ENCODE results near the gene CFC1. TPM values are rescaled to one million over a fixed set of nuclear protein-coding genes. Genes with fewer than 3 reads are reported as not detected.
"Not testable (repeated sequence)": the region's sequence is repeated elsewhere in the genome, so short reads cannot be mapped to it uniquely, and the experiment has no call there.

CFC1 gene
- polyA plus RNA-seq (2011; rRNA removed) (not detected in 2 replicates), polyA minus RNA-seq (2011; rRNA and poly(A)+ RNA removed) (not detected in 2 replicates)

DNA sequence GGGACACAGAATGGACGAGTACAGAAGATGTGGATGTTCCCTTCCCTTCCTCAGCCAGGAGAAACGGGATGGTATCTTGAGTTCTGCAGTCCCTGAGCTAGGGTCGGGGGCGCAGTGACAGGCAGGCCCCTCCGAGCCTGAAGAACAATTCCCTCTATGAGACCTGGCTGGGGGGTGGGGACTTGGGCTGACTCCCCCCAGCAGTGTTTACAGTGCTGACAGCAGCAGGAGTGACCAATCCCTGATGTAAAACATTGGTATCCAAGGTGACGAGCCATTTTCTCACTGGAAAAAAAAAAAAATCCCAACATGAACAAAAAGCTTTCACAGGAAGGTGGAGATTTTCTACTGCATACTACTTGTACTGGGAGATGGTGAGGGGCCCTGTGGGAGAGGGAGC, at the start of gene CFC1:
Gene CFC1 (minus strand): TSS at position 183 of the 400 bp plus-strand sequence. CDS start 288 bp downstream, outside the sequence.
- POLR2A ChIA-PET, CTCF ChIA-PET: not testable (repeated sequence)

DNA sequence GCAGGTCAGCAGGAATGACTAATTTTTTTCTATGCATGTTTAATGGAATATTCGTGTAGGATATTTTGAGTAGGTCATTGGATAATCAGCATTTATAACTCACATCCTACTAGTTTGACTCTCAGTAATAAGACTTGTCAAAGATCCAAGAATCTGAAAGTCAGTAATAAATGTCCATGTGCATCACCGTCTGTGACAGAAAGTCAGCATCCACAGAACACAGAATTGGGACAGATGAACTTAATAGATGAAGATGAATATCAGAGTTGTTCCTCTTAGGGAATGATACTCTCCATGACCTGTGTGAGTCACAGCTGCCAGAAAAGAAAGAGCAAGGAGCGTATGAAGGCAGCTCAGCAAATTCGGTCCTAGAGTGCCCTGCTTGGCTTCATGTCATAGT, 42.3 kb upstream of the CFC1 start:
- DNase-seq (ENCODE audit: low read depth, low spot score); H3K27ac ChIP-seq (ENCODE audit: low read depth, low read length); POLR2A ChIA-PET; H3K9me3 ChIP-seq (ENCODE audit: control insufficient read depth, insufficient read depth, low read length); CTCF ChIA-PET; H3K4me3 ChIP-seq (ENCODE audit: low read depth, low read length); H3K27me3 ChIP-seq (ENCODE audit: control insufficient read depth, insufficient read depth, low read length): not testable (repeated sequence)

More for the DNA sequence above, at the start of gene CFC1:
- not testable (repeated sequence) for H3K9me3 ChIP-seq (ENCODE audit: control insufficient read depth, insufficient read depth, low read length); H3K4me3 ChIP-seq (ENCODE audit: low read depth, low read length); H3K27ac ChIP-seq (ENCODE audit: low read depth, low read length); DNase-seq (ENCODE audit: low read depth, low spot score); H3K27me3 ChIP-seq (ENCODE audit: control insufficient read depth, insufficient read depth, low read length)

DNA sequence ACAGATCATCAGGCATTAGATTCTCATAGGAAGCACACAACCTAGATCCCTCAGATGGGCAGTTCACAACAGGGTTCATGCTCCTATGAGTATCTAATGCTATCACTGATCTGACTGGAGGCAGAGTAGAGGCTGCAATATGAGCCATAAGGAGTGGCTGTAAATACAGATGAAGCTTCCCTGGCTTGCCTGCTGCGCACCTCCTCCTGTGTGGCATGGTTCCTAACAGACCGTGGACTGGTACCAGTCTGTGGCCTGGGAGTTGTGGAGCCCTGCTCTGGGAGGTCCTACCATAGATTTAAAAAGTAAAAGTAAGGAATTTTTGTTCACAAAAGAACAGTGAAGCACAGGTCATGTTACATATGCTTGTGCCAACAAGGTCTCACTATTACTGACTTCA, 39.6 kb upstream of the CFC1 start:
- POLR2A ChIA-PET; DNase-seq (ENCODE audit: low read depth, low spot score); H3K27me3 ChIP-seq (ENCODE audit: control insufficient read depth, insufficient read depth, low read length); H3K27ac ChIP-seq (ENCODE audit: low read depth, low read length); CTCF ChIA-PET; H3K4me3 ChIP-seq (ENCODE audit: low read depth, low read length); H3K9me3 ChIP-seq (ENCODE audit: control insufficient read depth, insufficient read depth, low read length): not testable (repeated sequence)

DNA sequence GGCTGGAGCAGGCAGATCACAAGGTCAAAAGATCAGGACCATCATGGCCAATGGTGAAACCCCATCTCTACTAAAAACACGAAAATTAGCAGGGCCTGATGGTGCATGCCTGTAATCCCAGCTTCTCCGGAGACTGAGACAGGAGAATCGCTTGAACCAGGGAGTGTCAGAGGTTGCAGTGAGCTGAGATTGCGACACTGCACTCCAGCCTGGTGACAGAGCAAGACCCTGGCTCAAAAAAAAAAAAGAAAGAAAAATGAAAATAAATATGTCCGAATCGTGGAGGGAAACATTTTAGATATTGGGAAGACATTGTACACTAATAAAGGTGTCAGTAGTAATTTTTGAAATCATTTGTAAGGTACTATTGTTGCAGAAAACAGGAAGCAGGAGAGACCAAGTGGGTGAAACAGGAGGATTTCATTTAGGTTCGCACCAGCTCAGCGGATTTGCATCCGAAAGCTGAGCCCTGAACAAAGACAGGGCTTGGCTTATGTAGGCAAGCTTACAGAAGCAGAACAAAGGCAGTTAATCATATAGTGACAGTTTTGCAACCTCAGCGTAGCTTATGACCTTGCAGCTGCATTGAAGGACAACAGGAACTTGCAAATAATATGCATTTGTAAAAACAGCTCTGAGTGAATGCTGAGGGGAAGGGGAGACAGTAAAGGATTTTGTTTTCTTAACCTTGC, 29.6 kb upstream of the CFC1 start:
- POLR2A ChIA-PET; H3K27ac ChIP-seq (ENCODE audit: low read depth, low read length); DNase-seq (ENCODE audit: low read depth, low spot score); H3K4me3 ChIP-seq (ENCODE audit: low read depth, low read length); CTCF ChIA-PET; H3K27me3 ChIP-seq (ENCODE audit: control insufficient read depth, insufficient read depth, low read length); H3K9me3 ChIP-seq (ENCODE audit: control insufficient read depth, insufficient read depth, low read length): not testable (repeated sequence)

DNA sequence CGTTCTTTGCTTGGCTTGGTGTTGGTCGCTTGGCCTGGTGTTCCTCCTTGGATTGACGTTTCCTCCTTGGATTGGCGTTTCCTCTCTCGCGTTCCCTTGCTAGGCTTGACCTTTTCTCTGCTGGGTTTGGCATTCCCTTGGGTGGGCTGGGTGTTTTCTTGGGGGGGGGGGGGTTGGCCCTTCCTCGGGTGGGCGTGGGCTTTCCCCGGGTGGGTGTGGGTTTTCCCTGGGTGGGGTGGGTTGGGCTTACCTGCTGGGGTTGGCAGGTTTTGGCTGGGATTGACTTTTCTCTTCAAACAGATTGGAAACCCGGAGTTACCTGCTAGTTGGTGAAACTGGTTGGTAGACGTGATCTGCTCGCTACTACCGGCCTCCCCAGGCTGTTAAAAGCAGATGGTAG, 11.8 kb upstream of the CFC1 start, which contains the start of gene POTEJ:
Gene POTEJ (plus strand): TSS at position 301 of the 400 bp plus-strand sequence. CDS start 93 bp downstream, at position 394.
- H3K27me3 ChIP-seq (ENCODE audit: control insufficient read depth, insufficient read depth, low read length); POLR2A ChIA-PET; DNase-seq (ENCODE audit: low read depth, low spot score); H3K9me3 ChIP-seq (ENCODE audit: control insufficient read depth, insufficient read depth, low read length); CTCF ChIA-PET; H3K4me3 ChIP-seq (ENCODE audit: low read depth, low read length); H3K27ac ChIP-seq (ENCODE audit: low read depth, low read length): not testable (repeated sequence)

DNA sequence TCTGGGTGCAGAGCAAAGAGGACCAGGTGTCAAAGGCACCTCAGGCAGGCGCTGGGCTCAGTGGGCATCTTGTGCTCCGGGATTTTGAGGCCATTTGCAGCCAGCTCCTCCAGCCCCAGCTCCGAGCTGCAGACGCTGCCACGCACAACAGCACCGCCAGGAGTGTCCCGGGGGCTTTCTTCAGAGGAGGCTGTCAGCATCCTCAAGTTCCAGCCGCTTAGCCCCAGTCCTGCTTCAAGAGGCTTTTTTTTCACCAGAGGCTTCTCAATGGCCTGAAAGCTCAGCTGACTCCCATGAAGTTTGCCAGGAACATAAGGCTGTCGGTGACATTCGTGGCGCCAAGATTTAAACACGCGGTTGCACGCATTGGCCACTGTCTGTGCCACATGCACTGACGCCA, 11.1 kb upstream of the CFC1 start:
- CTCF ChIA-PET; H3K27me3 ChIP-seq (ENCODE audit: control insufficient read depth, insufficient read depth, low read length); POLR2A ChIA-PET; DNase-seq (ENCODE audit: low read depth, low spot score); H3K9me3 ChIP-seq (ENCODE audit: control insufficient read depth, insufficient read depth, low read length); H3K4me3 ChIP-seq (ENCODE audit: low read depth, low read length); H3K27ac ChIP-seq (ENCODE audit: low read depth, low read length): not testable (repeated sequence)

DNA sequence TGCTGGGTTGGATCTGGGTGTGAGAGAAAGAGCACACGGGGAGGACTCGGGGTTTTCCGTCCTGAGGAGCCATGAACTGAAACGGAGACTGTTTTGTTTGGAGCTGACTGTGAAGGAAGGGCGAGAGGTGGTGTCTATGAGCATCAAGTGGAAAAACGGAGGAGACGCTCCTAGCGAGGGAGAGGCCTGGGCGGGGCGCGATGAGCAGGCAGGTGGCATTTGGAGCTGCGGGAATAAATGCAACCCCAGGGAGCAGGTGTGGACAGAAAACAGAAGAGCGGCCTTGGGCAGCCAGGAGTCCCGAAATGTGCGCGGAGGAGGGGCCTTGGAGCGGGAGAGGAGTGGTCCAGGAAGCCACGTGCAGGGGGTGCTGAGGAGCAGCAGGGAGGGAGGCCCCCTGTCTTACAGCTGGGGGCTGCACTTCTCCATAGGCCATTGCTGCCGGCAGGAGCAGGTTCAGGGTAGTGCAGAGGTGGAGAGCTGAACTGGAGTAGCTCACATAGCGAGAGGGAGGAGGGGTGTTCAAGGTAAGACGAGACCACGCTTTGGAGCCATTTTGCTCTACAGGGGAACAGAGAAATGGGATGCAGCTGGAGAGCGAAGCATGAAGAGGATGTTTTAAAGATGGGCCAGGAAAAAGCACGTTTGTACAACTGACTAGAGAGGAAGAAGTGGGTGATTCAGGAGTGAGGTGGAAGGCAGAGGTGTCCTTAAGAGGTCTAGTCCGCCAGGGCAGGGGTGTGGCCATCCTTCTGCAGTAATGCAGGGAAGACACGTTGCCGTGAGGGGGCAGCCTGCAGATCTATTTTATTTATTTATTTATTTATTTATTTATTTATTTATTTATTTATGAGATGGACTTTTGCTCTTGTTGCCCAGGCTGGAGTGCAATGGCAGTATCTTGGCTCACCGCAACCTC, 9.9 kb upstream of the CFC1 start:
- H3K27ac ChIP-seq (ENCODE audit: low read depth, low read length); POLR2A ChIA-PET; DNase-seq (ENCODE audit: low read depth, low spot score); H3K9me3 ChIP-seq (ENCODE audit: control insufficient read depth, insufficient read depth, low read length); CTCF ChIA-PET; H3K4me3 ChIP-seq (ENCODE audit: low read depth, low read length); H3K27me3 ChIP-seq (ENCODE audit: control insufficient read depth, insufficient read depth, low read length): not testable (repeated sequence)

DNA sequence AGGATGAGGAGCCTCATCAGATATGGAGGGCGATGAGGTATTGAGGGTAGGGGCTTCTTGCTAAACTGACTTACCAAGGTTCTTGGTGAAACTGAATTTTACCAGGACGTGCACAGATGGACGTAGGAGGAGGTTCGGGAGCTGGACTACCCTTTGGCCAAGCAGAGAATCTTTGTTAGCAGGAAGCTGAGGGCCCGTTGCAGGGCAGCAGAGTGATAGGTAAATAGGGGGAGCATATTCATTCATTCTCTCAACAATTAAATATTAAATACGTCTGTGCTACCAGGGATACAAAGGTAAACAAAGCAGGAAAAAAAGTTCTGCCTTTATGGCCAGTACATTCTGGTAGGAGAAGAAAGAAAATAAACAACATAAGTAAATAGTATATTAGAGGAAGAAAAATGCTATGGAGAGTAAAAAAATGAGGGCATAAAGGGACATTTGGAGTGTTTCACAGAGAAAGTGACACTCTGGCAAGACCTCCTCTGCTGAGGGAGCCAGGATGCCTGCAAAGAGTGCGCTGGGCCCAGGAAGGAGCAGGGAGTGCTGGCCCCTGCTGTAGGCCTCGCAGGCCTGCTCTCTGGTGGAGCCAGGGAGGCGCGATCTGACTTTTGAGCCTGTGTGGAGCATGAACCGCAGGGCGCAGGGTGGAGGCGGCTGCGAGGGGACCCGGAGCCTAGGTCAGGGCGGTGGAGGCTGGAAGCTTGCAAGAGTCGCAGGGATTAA, 9.1 kb upstream of the CFC1 start:
- H3K27me3 ChIP-seq (ENCODE audit: control insufficient read depth, insufficient read depth, low read length); POLR2A ChIA-PET; DNase-seq (ENCODE audit: low read depth, low spot score); H3K4me3 ChIP-seq (ENCODE audit: low read depth, low read length); H3K9me3 ChIP-seq (ENCODE audit: control insufficient read depth, insufficient read depth, low read length); CTCF ChIA-PET; H3K27ac ChIP-seq (ENCODE audit: low read depth, low read length): not testable (repeated sequence)

DNA sequence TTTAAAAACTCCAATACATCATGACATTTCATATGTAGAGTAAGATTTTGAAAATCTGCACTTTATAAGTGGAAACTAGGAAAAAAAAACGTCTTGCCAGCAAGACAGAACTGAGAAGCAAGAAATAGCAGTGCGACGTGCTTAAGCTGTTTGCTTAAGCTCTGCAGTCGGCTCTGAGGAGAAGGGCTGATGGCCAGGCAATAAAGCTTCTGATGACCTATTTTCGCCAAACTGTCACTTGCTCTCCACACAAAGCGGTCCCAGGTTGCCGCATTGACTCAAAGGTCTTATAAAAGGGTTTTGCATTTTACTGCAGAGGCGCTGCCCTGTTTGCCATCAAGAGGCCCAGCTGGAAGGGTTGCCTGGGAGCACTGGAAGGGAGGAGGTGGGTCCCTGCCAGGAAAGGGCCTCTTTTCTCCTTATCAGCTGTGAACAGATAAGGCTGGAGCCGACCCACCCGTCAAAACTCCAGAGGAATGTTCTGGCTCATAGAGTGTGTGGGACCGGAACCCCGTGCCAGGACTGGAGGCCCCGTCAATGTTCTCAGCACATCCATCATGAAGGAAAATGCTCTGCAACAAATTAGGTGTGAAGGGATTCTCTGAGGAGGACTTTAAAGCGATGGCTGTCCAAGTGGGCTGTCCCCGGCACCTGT, 2.4 kb upstream of the CFC1 start:
- POLR2A ChIA-PET; H3K27ac ChIP-seq (ENCODE audit: low read depth, low read length); DNase-seq (ENCODE audit: low read depth, low spot score); H3K9me3 ChIP-seq (ENCODE audit: control insufficient read depth, insufficient read depth, low read length); H3K27me3 ChIP-seq (ENCODE audit: control insufficient read depth, insufficient read depth, low read length); H3K4me3 ChIP-seq (ENCODE audit: low read depth, low read length); CTCF ChIA-PET: not testable (repeated sequence)

DNA sequence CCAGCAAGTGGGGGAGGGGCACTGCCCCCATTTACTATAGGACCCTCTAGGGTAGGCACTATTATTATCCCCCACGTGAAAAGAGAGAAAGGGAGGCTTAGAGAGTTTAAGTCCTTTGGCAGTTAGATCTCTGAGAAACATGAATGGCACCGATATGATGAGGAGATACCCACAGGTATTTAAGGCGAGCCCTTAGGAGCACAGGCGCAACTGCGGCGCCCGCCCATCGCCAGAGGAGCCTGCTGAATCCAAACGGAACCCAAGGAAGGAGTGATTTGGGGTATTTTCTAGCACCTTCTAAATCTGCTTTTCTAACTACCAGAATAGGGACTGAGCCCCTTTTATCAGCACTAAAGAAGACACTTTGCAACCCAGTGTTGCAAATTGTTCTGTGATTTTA, 551 bp upstream of the CFC1 start:
- CTCF ChIA-PET; H3K9me3 ChIP-seq (ENCODE audit: control insufficient read depth, insufficient read depth, low read length); H3K27me3 ChIP-seq (ENCODE audit: control insufficient read depth, insufficient read depth, low read length); DNase-seq (ENCODE audit: low read depth, low spot score); POLR2A ChIA-PET; H3K27ac ChIP-seq (ENCODE audit: low read depth, low read length); H3K4me3 ChIP-seq (ENCODE audit: low read depth, low read length): not testable (repeated sequence)

DNA sequence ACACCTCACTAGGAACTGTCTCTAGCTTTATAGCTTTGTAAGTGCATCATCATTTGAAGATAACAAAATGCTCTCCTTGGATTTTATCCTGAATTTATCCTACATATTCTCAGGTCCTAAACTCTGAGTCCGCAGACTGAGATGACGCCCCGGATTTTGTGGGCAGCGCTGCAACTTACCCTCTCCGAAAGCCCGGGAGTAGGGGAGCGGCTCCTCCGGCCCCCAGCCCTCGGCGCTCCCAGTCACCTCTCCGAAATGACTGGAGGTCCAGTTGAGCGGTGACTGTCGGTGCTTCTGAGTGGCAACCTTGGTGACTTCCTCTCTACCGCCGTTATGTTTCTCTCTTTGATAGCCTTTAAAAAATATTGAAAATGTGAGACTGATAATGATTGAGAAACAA, 912 bp downstream of the CFC1 start:
- CTCF ChIA-PET, result not testable (repeated sequence)

More for the DNA sequence above, 912 bp downstream of the CFC1 start:
- POLR2A ChIA-PET; H3K27me3 ChIP-seq (ENCODE audit: control insufficient read depth, insufficient read depth, low read length); H3K4me3 ChIP-seq (ENCODE audit: low read depth, low read length); DNase-seq (ENCODE audit: low read depth, low spot score); H3K9me3 ChIP-seq (ENCODE audit: control insufficient read depth, insufficient read depth, low read length); H3K27ac ChIP-seq (ENCODE audit: low read depth, low read length): not testable (repeated sequence)
